IMR-90 (cell line): Measurements from ENCODE around the gene PEX7. TPM values are rescaled to one million over a fixed set of nuclear protein-coding genes. Genes with fewer than 3 reads are reported as not detected.

Source experiments
- ATAC-seq: fragments of 200-7000 bp; cut with Tn5 transposase; 2 replicates; pipeline ENCODE4 v1.9.1; 2020; ENCODE audit warnings: low read depth, mild to moderate bottlenecking, moderate library complexity
- BruUV-seq: library from RNA; stranded (reverse); fragments of 400-500 nt; replicated peaks from 2 replicates; lab custom pipeline; 2021; lab: Mats Ljungman, UMichigan
- CTCF ChIA-PET: fragments of 300-600 bp; formaldehyde crosslinking; extraction: SDS; loops from one replicate; lab custom pipeline; 2021; ENCODE audit warnings: antibody characterized with exemption; lab: Yijun Ruan, JAX
- POLR2A ChIA-PET: fragments of 300-600 bp; sonication (Branson Sonifier 250); formaldehyde crosslinking; loops from one replicate; lab custom pipeline; 2022; ENCODE audit warnings: antibody characterized with exemption; ENCODE audit not compliant: unreplicated experiment; lab: Charles Lee
- DNase-seq: peaks from one replicate; pipeline ENCODE4 v3.0.0; 2013
- H2AFZ ChIP-seq: replicated peaks from 2 replicates; pipeline ENCODE3; 2013; ENCODE audit warnings: low read length, mild to moderate bottlenecking; ENCODE audit not compliant: poor library complexity
- H2AK5ac ChIP-seq: 2 replicates; pipeline ENCODE4 v1.6.1; 2013; ENCODE audit warnings: low read depth, low read length, inconsistent platforms
- H2AK9ac ChIP-seq: replicated peaks from 2 replicates; pipeline ENCODE3; 2013; ENCODE audit warnings: mild to moderate bottlenecking, low read depth, low read length, moderate library complexity; ENCODE audit not compliant: poor library complexity
- H2BK120ac ChIP-seq: 2 replicates; pipeline ENCODE4 v1.6.1; 2013; ENCODE audit warnings: low read depth, low read length, inconsistent platforms
- H2BK15ac ChIP-seq: 3 replicates; pipeline ENCODE4 v1.6.1; 2013; ENCODE audit warnings: low read depth, low read length, inconsistent platforms
- H2BK20ac ChIP-seq: 2 replicates; pipeline ENCODE4 v1.6.1; 2013; ENCODE audit warnings: low read depth, mild to moderate bottlenecking, inconsistent platforms, low read length, moderate library complexity
- H2BK5ac ChIP-seq: 2 replicates; pipeline ENCODE4 v1.6.1; 2013; ENCODE audit warnings: mild to moderate bottlenecking, low read depth, low read length, inconsistent platforms; ENCODE audit not compliant: poor library complexity, severe bottlenecking
- H3K14ac ChIP-seq: replicated peaks from 2 replicates; pipeline ENCODE4 v1.6.1; 2013; ENCODE audit warnings: low read depth, low read length, inconsistent platforms
- H3K18ac ChIP-seq: 2 replicates; pipeline ENCODE4 v1.6.1; 2013; ENCODE audit warnings: low read depth, low read length, control low read depth
- H3K23ac ChIP-seq: 2 replicates; pipeline ENCODE4 v1.6.1; 2013; ENCODE audit warnings: low read depth, low read length, inconsistent platforms
- H3K27ac ChIP-seq: 2 replicates; pipeline ENCODE4 v1.5.1; 2013; ENCODE audit warnings: mild to moderate bottlenecking, control low read depth, low read length; ENCODE audit not compliant: insufficient read depth
- H3K27me3 ChIP-seq: 2 replicates; pipeline ENCODE4 v1.6.1; 2013; ENCODE audit warnings: low read length; ENCODE audit not compliant: control insufficient read depth, insufficient read depth
- H3K36me3 ChIP-seq: 2 replicates; pipeline ENCODE4 v1.6.1; 2013; ENCODE audit warnings: low read length, mixed read lengths; ENCODE audit not compliant: control insufficient read depth, insufficient read depth
- H3K4ac ChIP-seq: 2 replicates; pipeline ENCODE4 v1.6.1; 2013; ENCODE audit warnings: low read depth, low read length, inconsistent platforms
- H3K4me1 ChIP-seq: 2 replicates; pipeline ENCODE4 v1.6.1; 2013; ENCODE audit warnings: low read length, mixed read lengths; ENCODE audit not compliant: control insufficient read depth, insufficient read depth
- H3K4me2 ChIP-seq: 2 replicates; pipeline ENCODE4 v1.6.1; 2013; ENCODE audit warnings: low read depth, mild to moderate bottlenecking, control low read depth, low read length, moderate library complexity
- H3K4me3 ChIP-seq: 2 replicates; pipeline ENCODE4 v1.5.1; 2013; ENCODE audit warnings: low read depth, mild to moderate bottlenecking, control low read depth, low read length, moderate library complexity; ENCODE audit not compliant: insufficient read depth
- H3K56ac ChIP-seq: 2 replicates; pipeline ENCODE4 v1.6.1; 2013; ENCODE audit warnings: low read length, inconsistent platforms; ENCODE audit not compliant: insufficient read depth; ENCODE audit errors: extremely low read depth
- H3K79me1 ChIP-seq, 2 experiments: 2 replicates each; pipeline ENCODE4 v1.6.1; 2013; ENCODE audit warnings: low read length in 2 of 2, inconsistent platforms in 1 of 2, low read depth in 1 of 2
- H3K9ac ChIP-seq: 2 replicates; pipeline ENCODE4 v1.6.1; 2013; ENCODE audit warnings: low read depth, low read length, control low read depth
- H3K9me1 ChIP-seq: 2 replicates; pipeline ENCODE4 v1.6.1; 2013; ENCODE audit warnings: low read length, inconsistent platforms; ENCODE audit not compliant: insufficient read depth
- H3K9me3 ChIP-seq: 2 replicates; pipeline ENCODE4 v1.6.1; 2013; ENCODE audit warnings: low read length; ENCODE audit not compliant: control insufficient read depth, insufficient read depth
- H4K20me1 ChIP-seq: 2 replicates; pipeline ENCODE4 v1.6.1; 2013; ENCODE audit warnings: low read length, inconsistent platforms; ENCODE audit not compliant: insufficient read depth
- H4K5ac ChIP-seq: 2 replicates; pipeline ENCODE4 v1.6.1; 2013; ENCODE audit warnings: mild to moderate bottlenecking, low read depth, low read length, control low read depth
- H4K8ac ChIP-seq, 2 experiments: 2 replicates each; pipeline ENCODE4 v1.6.1; 2013; ENCODE audit warnings: low read depth in 2 of 2, low read length in 2 of 2, control low read depth in 1 of 2, inconsistent platforms in 1 of 2
- H4K91ac ChIP-seq: 2 replicates; pipeline ENCODE4 v1.6.1; 2013; ENCODE audit warnings: low read depth, low read length, inconsistent platforms; ENCODE audit not compliant: insufficient read depth
- BHLHE40 ChIP-seq: fragments of 150-350 bp; IDR thresholded peaks from 2 replicates; pipeline ENCODE4 v1.6.1; 2016; ENCODE audit warnings: mild to moderate bottlenecking, low read depth, low read length
- CEBPB ChIP-seq: IDR thresholded peaks from 2 replicates; pipeline ENCODE4 v1.6.1; 2012; ENCODE audit warnings: low read depth, low read length, improper control_type of control experiment
- ELK1 ChIP-seq: fragments of 150-350 bp; IDR thresholded peaks from 2 replicates; pipeline ENCODE4 v1.6.1; 2016; ENCODE audit warnings: low read depth, mild to moderate bottlenecking, low read length, moderate library complexity, borderline replicate concordance
- FOS ChIP-seq: fragments of 150-350 bp; IDR thresholded peaks from 2 replicates; pipeline ENCODE4 v1.6.1; 2016; ENCODE audit warnings: low read depth, low read length
- NFE2L2 ChIP-seq: fragments of 150-350 bp; IDR thresholded peaks from 2 replicates; pipeline ENCODE4 v1.6.1; 2016; ENCODE audit warnings: low read depth, mild to moderate bottlenecking, low read length
- POLR2A ChIP-seq: IDR thresholded peaks from 2 replicates; pipeline ENCODE4 v1.6.1; 2012; ENCODE audit warnings: mild to moderate bottlenecking, low read depth, low read length
- RAD21 ChIP-seq: IDR thresholded peaks from 2 replicates; pipeline ENCODE4 v1.6.1; 2012; ENCODE audit warnings: low read length, improper control_type of control experiment
- RCOR1 ChIP-seq: IDR thresholded peaks from 2 replicates; pipeline ENCODE4 v1.6.1; 2012; ENCODE audit warnings: mild to moderate bottlenecking, low read length, improper control_type of control experiment; ENCODE audit not compliant: insufficient replicate concordance
- RFX5 ChIP-seq: IDR thresholded peaks from 2 replicates; pipeline ENCODE4 v1.8.0; 2012; ENCODE audit warnings: low read depth, mild to moderate bottlenecking, low read length, moderate library complexity
- SMC3 ChIP-seq: fragments of 150-350 bp; IDR thresholded peaks from 2 replicates; pipeline ENCODE4 v1.6.1; 2016; ENCODE audit warnings: low read depth, mild to moderate bottlenecking, antibody characterized with exemption, low read length, moderate library complexity
- WGBS, 2 experiments: methylation state at CpG; one replicate each; pipeline versions ENCODE4 v1.1.5 to v1.1.7; 2013; ENCODE audit warnings: missing lambda C conversion rate in 2 of 2; ENCODE audit not compliant: insufficient read length in 1 of 2; ENCODE audit errors: extremely low coverage in 2 of 2; 5-methylcytosine and 5-hydroxymethylcytosine counted together
- dilution Hi-C: fragments of 300-500 bp; cut with HindIII; formaldehyde crosslinking; loops from one replicate; pipeline ENCODE4 v1.14.3; 2018; ENCODE audit warnings: low sequenced_read_pairs; ENCODE audit not compliant: unreplicated experiment
- in situ Hi-C: fragments of 300-500 bp; cut with MboI; formaldehyde crosslinking; loops from 3 replicates; pipeline ENCODE4 v1.14.3; 2019; ENCODE audit warnings: low sequenced_read_pairs, inconsistent platforms, mixed read lengths
- intact Hi-C: fragments of 100-400 bp; cut with micrococcal nuclease; formaldehyde crosslinking; loops from 2 replicates; pipeline ENCODE4 v1.10.0; 2022
- polyA plus RNA-seq, 3 experiments: library from polyadenylated mRNA; depleted of rRNA; stranded (reverse); fragments of >200 nt; gene quantifications; 2 replicates each; pipeline ENCODE4 v1.2.3, GENCODE V29; 2012; ENCODE audit warnings: low replicate concordance in 1 of 3
- total RNA-seq: library from RNA; depleted of rRNA; stranded (reverse); fragments of >200 nt; gene quantifications from 2 replicates; pipeline ENCODE4 v1.2.3, GENCODE V29; 2012
- TF ChIP-seq, protein P1 (sequence below): fragments of 150-350 bp; IDR thresholded peaks from 2 replicates; pipeline ENCODE4 v1.6.1; 2017; ENCODE audit warnings: mild to moderate bottlenecking, antibody characterized with exemption, low read length, low read depth
- TF ChIP-seq, protein P2 (sequence below): conservative IDR thresholded peaks from 2 replicates; pipeline ENCODE4 v1.5.1; 2012; ENCODE audit warnings: mild to moderate bottlenecking, low read depth, low read length, improper control_type of control experiment

PEX7 gene
- total and polyA plus RNA-seq, 2 of the 4 experiments (the other 2 are of a cell fraction): 5.4 to 7.0 TPM

DNA sequence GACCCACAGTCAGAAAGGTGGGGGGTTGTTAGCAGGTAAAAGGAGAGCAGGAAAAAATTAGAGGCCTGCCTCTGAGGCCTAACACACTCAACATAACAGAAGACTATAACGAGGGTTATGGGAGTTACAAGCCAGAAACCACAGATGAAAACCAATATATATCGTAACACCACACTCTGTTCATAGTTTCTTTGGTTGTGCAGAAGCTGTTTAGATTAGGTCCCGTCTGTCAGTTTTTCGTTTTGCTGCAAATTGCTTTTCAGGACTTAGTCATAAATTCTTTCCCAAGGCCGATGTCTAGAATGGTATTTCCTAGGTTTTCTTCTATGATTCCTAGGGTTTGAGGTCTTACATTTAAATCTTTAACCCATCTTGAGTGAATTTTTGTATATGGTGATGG is 26.4 kb upstream of the PEX7 start (continued):
- no peak for TF ChIP-seq FOS

DNA sequence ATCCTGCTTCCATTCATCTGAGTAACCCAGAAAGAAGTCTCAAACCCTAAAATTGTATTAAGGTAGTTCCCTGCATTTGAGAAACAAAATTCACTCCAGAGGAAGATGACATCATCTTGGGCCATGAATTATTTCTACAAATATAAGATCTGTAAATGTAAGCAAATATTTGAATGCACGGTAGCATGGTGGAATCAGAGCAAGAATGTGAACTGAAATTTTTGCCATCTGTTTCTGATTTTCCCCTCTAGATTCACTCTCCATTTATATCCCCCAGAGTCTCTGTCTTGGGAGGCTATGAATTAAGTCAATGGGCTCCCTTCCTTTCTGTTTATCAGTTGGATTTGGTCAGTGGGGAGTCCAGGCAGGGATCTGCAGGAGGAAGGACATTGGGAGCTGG is 24.3 kb upstream of the PEX7 start:
- in situ Hi-C loops (loop anchor here (25.0 kb wide), 1 partner anchor 511 kb away; the partner anchor contains the start of gene BCLAF1), intact Hi-C loops (loop anchor here (10.0 kb wide), 1 partner anchor 453 kb away; no protein-coding TSS in a partner anchor), dilution Hi-C loops (no loop called here)
- H3K4me3 ChIP-seq: no peak overlapping the region
- no CpG with 5 or more reads among the region's 1 CpG for WGBS, 2 experiments
- no peak overlapping the region for H2BK120ac ChIP-seq
- H3K9me1 ChIP-seq: no peaks in the 10 kb centered on the region
- DNase-seq (no peak), ATAC-seq (no peak)
- H4K91ac ChIP-seq: no peak overlapping the region
- no peak overlapping the region for H3K23ac ChIP-seq
- H3K9me3 ChIP-seq: no peaks in the 10 kb centered on the region
- no peak overlapping the region for H3K27ac ChIP-seq
- no peak overlapping the region for H2BK15ac ChIP-seq
- H3K56ac ChIP-seq: no peak overlapping the region
- H2AK9ac ChIP-seq: no peak overlapping the region
- H3K18ac ChIP-seq: no peak overlapping the region
- no peak overlapping the region for H3K9ac ChIP-seq
- no peak overlapping the region for H4K5ac ChIP-seq
- no peak overlapping the region for H3K4ac ChIP-seq
- H2BK5ac ChIP-seq: no peak overlapping the region
- POLR2A ChIA-PET: no interaction called here
- H3K27me3 ChIP-seq: no peaks in the 10 kb centered on the region
- H3K14ac ChIP-seq: no peak overlapping the region
- H3K36me3 ChIP-seq: no peaks in the 10 kb centered on the region
- CTCF ChIA-PET: no interaction called here
- BruUV-seq: no TSS peak
- H4K8ac ChIP-seq: no peak overlapping the region
- no peak overlapping the region for H2AK5ac ChIP-seq
- peaks cover 2% of the 10 kb centered on the region; the same call in 1 of the 2 replicates for H3K4me1 ChIP-seq
- H4K20me1 ChIP-seq: no peaks in the 10 kb centered on the region
- no peak overlapping the region for H2BK20ac ChIP-seq
- no peak overlapping the region for H3K4me2 ChIP-seq
- TF ChIP-seq ELK1 (no peak), RCOR1 (no peak), FOS (no peak), RAD21 (no peak), CEBPB (no peak), SMC3 (no peak), NFE2L2 (no peak), POLR2A (no peak), BHLHE40 (no peak), RFX5 (no peak)
- TF ChIP-seq, protein P1, sequence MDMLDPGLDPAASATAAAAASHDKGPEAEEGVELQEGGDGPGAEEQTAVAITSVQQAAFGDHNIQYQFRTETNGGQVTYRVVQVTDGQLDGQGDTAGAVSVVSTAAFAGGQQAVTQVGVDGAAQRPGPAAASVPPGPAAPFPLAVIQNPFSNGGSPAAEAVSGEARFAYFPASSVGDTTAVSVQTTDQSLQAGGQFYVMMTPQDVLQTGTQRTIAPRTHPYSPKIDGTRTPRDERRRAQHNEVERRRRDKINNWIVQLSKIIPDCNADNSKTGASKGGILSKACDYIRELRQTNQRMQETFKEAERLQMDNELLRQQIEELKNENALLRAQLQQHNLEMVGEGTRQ: no peak
- TF ChIP-seq, protein P2, sequence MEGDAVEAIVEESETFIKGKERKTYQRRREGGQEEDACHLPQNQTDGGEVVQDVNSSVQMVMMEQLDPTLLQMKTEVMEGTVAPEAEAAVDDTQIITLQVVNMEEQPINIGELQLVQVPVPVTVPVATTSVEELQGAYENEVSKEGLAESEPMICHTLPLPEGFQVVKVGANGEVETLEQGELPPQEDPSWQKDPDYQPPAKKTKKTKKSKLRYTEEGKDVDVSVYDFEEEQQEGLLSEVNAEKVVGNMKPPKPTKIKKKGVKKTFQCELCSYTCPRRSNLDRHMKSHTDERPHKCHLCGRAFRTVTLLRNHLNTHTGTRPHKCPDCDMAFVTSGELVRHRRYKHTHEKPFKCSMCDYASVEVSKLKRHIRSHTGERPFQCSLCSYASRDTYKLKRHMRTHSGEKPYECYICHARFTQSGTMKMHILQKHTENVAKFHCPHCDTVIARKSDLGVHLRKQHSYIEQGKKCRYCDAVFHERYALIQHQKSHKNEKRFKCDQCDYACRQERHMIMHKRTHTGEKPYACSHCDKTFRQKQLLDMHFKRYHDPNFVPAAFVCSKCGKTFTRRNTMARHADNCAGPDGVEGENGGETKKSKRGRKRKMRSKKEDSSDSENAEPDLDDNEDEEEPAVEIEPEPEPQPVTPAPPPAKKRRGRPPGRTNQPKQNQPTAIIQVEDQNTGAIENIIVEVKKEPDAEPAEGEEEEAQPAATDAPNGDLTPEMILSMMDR: no peak
- H2AFZ ChIP-seq: no peak overlapping the region
- H3K79me1 ChIP-seq: 0 out of 4 replicates have a peak, but pooled peaks cover 0 to 6% of the 10 kb centered on the region in 2 experiments
